ENCODE measurements around the gene FKBP2.

DNA sequence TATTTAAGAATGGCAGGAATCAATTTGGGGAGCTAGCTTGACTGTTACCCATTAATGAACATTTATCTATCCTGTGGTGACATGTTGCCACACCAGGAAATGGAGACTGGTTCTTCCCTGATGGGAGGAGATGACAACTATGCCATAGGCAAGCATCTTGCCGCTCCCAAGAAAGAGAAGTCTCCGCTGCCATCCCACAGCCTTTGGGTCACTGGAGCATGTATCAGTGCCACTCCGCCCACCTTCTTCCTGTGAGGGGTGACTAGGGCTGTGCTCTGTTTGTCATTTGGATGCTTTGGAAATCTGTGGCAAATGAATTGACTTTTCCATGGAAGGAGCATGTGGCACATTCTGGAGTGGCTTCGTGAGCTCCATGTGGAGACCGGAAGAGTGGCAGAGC lies 48.5 kb upstream of the FKBP2 start:
- TF ChIP-seq, protein P1, sequence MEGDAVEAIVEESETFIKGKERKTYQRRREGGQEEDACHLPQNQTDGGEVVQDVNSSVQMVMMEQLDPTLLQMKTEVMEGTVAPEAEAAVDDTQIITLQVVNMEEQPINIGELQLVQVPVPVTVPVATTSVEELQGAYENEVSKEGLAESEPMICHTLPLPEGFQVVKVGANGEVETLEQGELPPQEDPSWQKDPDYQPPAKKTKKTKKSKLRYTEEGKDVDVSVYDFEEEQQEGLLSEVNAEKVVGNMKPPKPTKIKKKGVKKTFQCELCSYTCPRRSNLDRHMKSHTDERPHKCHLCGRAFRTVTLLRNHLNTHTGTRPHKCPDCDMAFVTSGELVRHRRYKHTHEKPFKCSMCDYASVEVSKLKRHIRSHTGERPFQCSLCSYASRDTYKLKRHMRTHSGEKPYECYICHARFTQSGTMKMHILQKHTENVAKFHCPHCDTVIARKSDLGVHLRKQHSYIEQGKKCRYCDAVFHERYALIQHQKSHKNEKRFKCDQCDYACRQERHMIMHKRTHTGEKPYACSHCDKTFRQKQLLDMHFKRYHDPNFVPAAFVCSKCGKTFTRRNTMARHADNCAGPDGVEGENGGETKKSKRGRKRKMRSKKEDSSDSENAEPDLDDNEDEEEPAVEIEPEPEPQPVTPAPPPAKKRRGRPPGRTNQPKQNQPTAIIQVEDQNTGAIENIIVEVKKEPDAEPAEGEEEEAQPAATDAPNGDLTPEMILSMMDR (IDR thresholded peaks at IDR 0.05): no peak
- TF ChIP-seq POLR2A (IDR thresholded peaks at IDR 0.05): no peak
